ENCODE data around the gene GAS7. TPM values are rescaled to one million over a fixed set of nuclear protein-coding genes. Genes with fewer than 3 reads are reported as not detected.

Gene GAS7
- total RNA-seq, 3 donors from 2014 or later (not counting 1 experiment from before 2014, with no cell fraction given) = 70.7 to 89.1 (median 84.8) TPM

DNA sequence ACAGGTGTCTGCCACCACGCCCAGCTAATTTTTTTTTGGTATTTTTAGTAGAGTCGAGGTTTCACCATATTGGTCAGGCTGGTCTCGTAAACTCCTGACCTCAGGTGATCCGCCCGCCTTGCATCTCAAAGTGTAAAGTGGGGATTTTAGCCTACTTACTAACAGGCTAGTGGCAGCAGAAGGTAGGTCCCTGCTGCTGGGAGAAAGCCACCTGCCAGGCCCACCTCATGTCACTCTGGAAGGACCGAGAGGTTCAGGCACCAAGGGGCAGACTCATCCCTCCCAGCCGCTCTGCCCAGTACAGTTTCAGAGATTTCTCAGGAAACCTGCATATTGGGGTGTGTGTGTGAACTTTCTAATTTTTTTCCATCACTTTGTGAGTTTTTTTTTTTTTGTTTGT lies 291.3 kb downstream of the GAS7 start:
- ATAC-seq = no peak
- Histone ChIP-seq H3K27ac (ENCODE audit: low read length) (no peak overlapping the region), H3K4me3 (ENCODE audit: low read length) (no peak overlapping the region), H3K4me1 (ENCODE audit: control insufficient read depth, insufficient read depth, low read length) (no peaks in the 10 kb centered on the region), H3K36me3 (ENCODE audit: control insufficient read depth, insufficient read depth, low read length) (no peaks in the 10 kb centered on the region), H3K9me3 (ENCODE audit: control insufficient read depth, insufficient read depth, low read length) (no peaks in the 10 kb centered on the region), H3K27me3 (ENCODE audit: control insufficient read depth, insufficient read depth, low read length) (no peaks in the 10 kb centered on the region)
- no peak overlapping the region for H3K4me3 Mint-ChIP-seq
- H3K27ac Mint-ChIP-seq = no peak overlapping the region
- TF ChIP-seq, protein P1, sequence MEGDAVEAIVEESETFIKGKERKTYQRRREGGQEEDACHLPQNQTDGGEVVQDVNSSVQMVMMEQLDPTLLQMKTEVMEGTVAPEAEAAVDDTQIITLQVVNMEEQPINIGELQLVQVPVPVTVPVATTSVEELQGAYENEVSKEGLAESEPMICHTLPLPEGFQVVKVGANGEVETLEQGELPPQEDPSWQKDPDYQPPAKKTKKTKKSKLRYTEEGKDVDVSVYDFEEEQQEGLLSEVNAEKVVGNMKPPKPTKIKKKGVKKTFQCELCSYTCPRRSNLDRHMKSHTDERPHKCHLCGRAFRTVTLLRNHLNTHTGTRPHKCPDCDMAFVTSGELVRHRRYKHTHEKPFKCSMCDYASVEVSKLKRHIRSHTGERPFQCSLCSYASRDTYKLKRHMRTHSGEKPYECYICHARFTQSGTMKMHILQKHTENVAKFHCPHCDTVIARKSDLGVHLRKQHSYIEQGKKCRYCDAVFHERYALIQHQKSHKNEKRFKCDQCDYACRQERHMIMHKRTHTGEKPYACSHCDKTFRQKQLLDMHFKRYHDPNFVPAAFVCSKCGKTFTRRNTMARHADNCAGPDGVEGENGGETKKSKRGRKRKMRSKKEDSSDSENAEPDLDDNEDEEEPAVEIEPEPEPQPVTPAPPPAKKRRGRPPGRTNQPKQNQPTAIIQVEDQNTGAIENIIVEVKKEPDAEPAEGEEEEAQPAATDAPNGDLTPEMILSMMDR (IDR thresholded peaks at IDR 0.05) = no peak
- intact Hi-C loops (cut with micrococcal nuclease) = loop anchor here (5.0 kb wide), 1 partner anchor 710 kb away; no protein-coding TSS in a partner anchor
- DNase-seq = no peak
- peaks cover 4 to 10% of the 10 kb centered on the region in 2 donors for H3K4me1 Mint-ChIP-seq
- WGBS (ENCODE audit: insufficient coverage) = 81% methylated on average over 6 of the region's 7 CpGs
- no peaks in the 10 kb centered on the region for H3K27me3 Mint-ChIP-seq (ENCODE audit: low read depth in 2 of 2)
- H3K9me3 Mint-ChIP-seq = no peaks in the 10 kb centered on the region
- H3K36me3 Mint-ChIP-seq = no peaks in the 10 kb centered on the region

DNA sequence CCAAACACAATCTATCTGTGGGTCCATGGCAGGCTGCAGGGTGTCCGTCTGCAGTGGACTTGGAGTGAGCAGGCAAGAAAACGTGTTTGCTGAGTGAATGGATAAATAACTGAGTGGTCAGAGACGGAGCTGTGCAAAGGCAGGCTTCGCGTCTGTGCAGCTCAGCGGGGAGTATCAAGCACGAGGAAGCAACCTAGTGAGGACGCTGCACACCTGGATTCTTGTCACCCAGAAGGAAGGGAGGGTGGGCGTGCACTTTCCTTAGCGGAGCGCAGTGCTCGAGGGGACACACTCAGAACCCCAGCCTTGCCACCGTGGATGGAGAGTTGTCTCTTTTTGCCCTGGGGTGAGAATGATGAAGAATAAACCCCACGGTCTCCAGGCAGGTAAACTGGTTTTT lies 291.8 kb downstream of the GAS7 start:
- Histone ChIP-seq H3K9me3 (ENCODE audit: control insufficient read depth, insufficient read depth, low read length) (no peaks in the 10 kb centered on the region), H3K4me3 (ENCODE audit: low read length) (no peak overlapping the region), H3K36me3 (ENCODE audit: control insufficient read depth, insufficient read depth, low read length) (no peaks in the 10 kb centered on the region), H3K27ac (ENCODE audit: low read length) (no peak overlapping the region), H3K27me3 (ENCODE audit: control insufficient read depth, insufficient read depth, low read length) (no peaks in the 10 kb centered on the region), H3K4me1 (ENCODE audit: control insufficient read depth, insufficient read depth, low read length) (no peaks in the 10 kb centered on the region)
- Mint-ChIP-seq H3K27ac (no peak overlapping the region), H3K36me3 (no peaks in the 10 kb centered on the region), H3K4me3 (no peak overlapping the region), H3K9me3 (no peaks in the 10 kb centered on the region), H3K27me3 (ENCODE audit: low read depth in 2 of 2) (no peaks in the 10 kb centered on the region), H3K4me1 (peaks cover 4 to 10% of the 10 kb centered on the region in 2 donors)
- intact Hi-C loops (cut with micrococcal nuclease) = loop anchor here (5.0 kb wide), 1 partner anchor 711 kb away; no protein-coding TSS in a partner anchor
- ATAC-seq = no peak
- TF ChIP-seq, protein P1 (IDR thresholded peaks at IDR 0.05) = no peak
- no peak for DNase-seq
- 88% methylated on average over 14 of the region's 14 CpGs for WGBS (ENCODE audit: insufficient coverage)

DNA sequence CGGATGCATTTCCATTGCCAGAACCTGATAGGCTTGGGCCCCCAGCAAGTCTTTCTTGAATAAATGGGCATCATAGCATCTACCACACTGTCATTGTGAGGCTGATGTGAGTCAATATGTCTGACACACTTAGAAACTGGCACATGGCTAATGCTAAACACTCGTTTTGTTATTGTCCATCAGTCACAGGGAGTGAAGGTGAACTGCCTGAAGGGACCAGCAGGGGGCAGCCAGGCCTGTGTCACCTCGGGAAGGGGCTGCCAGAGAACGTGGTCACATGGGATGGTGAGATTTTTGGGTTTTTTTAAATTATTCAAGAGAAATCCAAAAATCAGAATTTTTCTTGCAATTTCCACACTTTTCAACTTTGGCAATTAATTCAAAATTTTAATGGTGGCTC lies 292.5 kb downstream of the GAS7 start:
- no peak overlapping the region for H3K27ac Mint-ChIP-seq
- H3K36me3 Mint-ChIP-seq = no peaks in the 10 kb centered on the region
- Histone ChIP-seq H3K36me3 (ENCODE audit: control insufficient read depth, insufficient read depth, low read length) (no peaks in the 10 kb centered on the region), H3K27ac (ENCODE audit: low read length) (no peak overlapping the region), H3K27me3 (ENCODE audit: control insufficient read depth, insufficient read depth, low read length) (no peaks in the 10 kb centered on the region), H3K9me3 (ENCODE audit: control insufficient read depth, insufficient read depth, low read length) (no peaks in the 10 kb centered on the region), H3K4me1 (ENCODE audit: control insufficient read depth, insufficient read depth, low read length) (no peaks in the 10 kb centered on the region), H3K4me3 (ENCODE audit: low read length) (no peak overlapping the region)
- TF ChIP-seq, protein P1 (IDR thresholded peaks at IDR 0.05) = peak; percentile 60
- 28% methylated on average over 4 of the region's 4 CpGs for WGBS (ENCODE audit: insufficient coverage)
- intact Hi-C loops (cut with micrococcal nuclease) = loop anchor here (5.0 kb wide), 1 partner anchor 711 kb away; no protein-coding TSS in a partner anchor
- peak in 2 of 3 donors; percentile 60 to 76 for ATAC-seq
- H3K4me1 Mint-ChIP-seq = peaks cover 4 to 10% of the 10 kb centered on the region in 2 donors
- H3K4me3 Mint-ChIP-seq = no peak overlapping the region
- H3K9me3 Mint-ChIP-seq = no peaks in the 10 kb centered on the region
- DNase-seq = peak in 1 of 2 donors; percentile 25
- H3K27me3 Mint-ChIP-seq (ENCODE audit: low read depth in 2 of 2) = no peaks in the 10 kb centered on the region

DNA sequence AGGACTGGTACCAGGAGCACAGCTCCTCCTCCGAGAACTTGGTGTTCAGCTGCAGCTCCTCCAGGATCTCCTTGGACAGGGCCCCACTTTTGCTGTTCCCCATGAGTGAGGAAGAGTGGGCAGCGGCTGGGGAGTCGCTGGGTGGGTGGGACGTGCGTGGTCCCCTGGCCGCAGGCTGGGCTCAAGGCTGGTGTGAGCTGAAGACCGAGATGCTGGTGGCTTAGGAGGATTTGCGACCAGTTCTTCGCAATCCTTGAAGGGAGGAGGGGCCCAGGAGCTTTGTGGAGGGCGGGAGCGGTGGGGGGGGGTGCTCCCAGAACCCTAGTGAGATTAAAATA lies 293.4 kb downstream of the GAS7 start, which contains the start of gene RCVRN:
TSS of gene RCVRN (minus strand) at position 194 of the 338 bp plus-strand sequence. CDS start at position 103, 91 bp downstream.
- peaks cover 0 to 3% of the 10 kb centered on the region in 2 donors for H3K27me3 Mint-ChIP-seq (ENCODE audit: low read depth in 2 of 2)
- no peak within 1 kb of the TSS for H3K4me3 Mint-ChIP-seq
- H3K27ac ChIP-seq (ENCODE audit: low read length) = no peak within 1 kb of the TSS
- no peak within 1 kb of the TSS for H3K4me3 ChIP-seq (ENCODE audit: low read length)
- no peaks in the 10 kb centered on the region for H3K36me3 ChIP-seq (ENCODE audit: control insufficient read depth, insufficient read depth, low read length)
- intact Hi-C loops (cut with micrococcal nuclease) = loop anchor here (5.0 kb wide), 1 partner anchor 712 kb away; no protein-coding TSS in a partner anchor
- DNase-seq (no peak), ATAC-seq (no peak)
- H3K4me1 ChIP-seq (ENCODE audit: control insufficient read depth, insufficient read depth, low read length) = no peaks in the 10 kb centered on the region
- H3K4me1 Mint-ChIP-seq = peaks cover 4 to 10% of the 10 kb centered on the region in 2 donors
- H3K9me3 Mint-ChIP-seq = no peaks in the 10 kb centered on the region
- H3K9me3 ChIP-seq (ENCODE audit: control insufficient read depth, insufficient read depth, low read length) = no peaks in the 10 kb centered on the region
- H3K36me3 Mint-ChIP-seq = no peaks in the 10 kb centered on the region
- WGBS (ENCODE audit: insufficient coverage) = 91% methylated on average over 11 of the region's 11 CpGs
- TF ChIP-seq, protein P1 (IDR thresholded peaks at IDR 0.05) = no peak
- H3K27ac Mint-ChIP-seq = no peak within 1 kb of the TSS
- no peaks in the 10 kb centered on the region for H3K27me3 ChIP-seq (ENCODE audit: control insufficient read depth, insufficient read depth, low read length)

Measured in natural killer cell (primary cell).